VCaP (cell line): Measurements from ENCODE around the gene PTPRD.

Experiments
- H3K27ac ChIP-seq: fragments of 450-650 bp; 2 replicates; pipeline ENCODE4 v1.5.1; 2017
- TF ChIP-seq, protein P1 (sequence below): fragments of 450-650 bp; conservative IDR thresholded peaks from 2 replicates; pipeline ENCODE4 v1.5.1; 2017; ENCODE audit warnings: mild to moderate bottlenecking, moderate library complexity

Gene PTPRD

DNA sequence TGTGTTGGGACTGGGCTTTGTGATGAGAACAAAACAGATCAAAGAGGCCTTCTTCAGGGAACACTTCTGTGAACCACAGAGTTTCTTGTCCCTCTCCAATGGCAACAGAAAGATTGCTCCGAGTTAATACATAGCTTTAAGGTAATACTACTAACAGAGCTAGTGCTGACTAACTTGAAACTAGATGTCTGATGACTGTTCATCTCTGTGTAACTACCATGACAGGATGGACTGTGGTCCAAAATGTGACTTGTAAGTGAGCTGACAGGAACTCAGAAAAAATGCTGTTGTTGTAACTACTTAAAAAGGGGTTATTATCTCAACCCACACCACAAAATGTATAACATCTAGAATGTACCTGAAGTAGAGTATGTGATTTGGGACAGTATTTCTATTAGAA is 2183.0 kb downstream of the PTPRD start:
- no peak overlapping the region for H3K27ac ChIP-seq
- TF ChIP-seq, protein P1, sequence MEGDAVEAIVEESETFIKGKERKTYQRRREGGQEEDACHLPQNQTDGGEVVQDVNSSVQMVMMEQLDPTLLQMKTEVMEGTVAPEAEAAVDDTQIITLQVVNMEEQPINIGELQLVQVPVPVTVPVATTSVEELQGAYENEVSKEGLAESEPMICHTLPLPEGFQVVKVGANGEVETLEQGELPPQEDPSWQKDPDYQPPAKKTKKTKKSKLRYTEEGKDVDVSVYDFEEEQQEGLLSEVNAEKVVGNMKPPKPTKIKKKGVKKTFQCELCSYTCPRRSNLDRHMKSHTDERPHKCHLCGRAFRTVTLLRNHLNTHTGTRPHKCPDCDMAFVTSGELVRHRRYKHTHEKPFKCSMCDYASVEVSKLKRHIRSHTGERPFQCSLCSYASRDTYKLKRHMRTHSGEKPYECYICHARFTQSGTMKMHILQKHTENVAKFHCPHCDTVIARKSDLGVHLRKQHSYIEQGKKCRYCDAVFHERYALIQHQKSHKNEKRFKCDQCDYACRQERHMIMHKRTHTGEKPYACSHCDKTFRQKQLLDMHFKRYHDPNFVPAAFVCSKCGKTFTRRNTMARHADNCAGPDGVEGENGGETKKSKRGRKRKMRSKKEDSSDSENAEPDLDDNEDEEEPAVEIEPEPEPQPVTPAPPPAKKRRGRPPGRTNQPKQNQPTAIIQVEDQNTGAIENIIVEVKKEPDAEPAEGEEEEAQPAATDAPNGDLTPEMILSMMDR = no peak

DNA sequence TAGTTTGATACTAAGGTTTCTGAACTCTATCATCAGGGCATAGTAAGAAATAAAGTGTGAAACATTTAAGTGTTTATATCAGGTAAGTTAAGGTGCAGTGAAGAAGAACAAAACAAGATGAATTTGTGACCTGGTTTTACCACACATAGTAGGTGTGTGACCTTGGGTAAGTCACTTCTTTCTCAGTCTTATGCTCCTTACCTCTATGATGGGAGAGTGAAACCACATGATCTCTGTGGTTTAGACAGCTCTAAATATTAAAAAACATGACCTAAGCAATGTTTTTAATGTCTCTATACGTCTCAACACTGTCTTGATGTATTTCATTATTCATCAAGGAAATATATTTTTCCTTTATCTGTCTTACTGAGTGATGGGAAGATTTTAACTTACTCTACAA is 2183.6 kb downstream of the PTPRD start:
- TF ChIP-seq, protein P1 = no peak
- H3K27ac ChIP-seq = no peak overlapping the region

DNA sequence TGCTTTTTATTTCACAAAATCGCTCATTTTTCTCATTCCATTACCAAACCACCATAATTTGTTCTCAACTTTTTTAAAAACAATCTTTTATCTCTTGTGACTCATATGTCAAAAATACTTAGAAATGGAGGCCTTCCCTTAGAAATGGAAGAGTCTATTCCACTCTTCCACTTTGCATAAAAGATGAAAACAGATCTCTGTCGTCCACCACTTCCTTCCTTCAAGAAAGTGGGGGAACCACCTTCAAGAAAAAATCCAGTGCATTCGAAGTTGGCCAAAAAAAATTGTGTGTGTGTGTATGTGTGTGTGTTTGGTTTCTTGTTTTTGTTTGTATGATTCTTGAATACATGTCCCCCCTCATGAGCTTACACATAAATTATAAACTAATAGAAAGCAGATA is 2184.4 kb downstream of the PTPRD start:
- TF ChIP-seq, protein P1 = no peak
- H3K27ac ChIP-seq = no peak overlapping the region

DNA sequence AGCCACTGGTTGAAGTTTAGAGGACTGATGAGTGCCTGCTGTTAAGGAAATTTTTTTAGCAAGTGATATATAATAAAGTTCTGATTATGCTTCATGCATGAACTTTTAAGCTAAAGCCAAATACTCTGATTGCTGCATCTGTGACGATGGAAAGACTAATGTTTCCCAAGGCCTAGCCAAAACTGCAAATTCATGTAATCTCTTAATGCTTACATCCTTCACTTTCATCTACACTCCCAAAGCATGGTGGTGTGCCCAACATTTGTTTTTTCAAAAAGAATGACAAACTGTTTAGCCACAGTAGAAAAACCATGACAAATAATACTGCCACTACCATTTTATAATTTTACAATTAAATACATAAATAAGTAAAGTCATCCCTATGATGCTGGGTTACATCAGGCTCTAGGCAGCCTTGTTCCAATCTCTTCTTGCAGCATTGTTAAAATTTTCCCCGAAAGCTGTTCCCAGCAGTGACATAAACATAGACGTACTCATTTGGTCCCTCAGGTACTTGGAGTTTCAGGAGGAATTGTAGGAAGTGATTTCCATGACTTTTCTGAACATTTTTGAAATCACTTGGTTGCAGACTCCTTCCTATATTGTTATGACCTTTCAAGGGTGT is 2187.9 kb downstream of the PTPRD start:
- TF ChIP-seq, protein P1 = no peak
- H3K27ac ChIP-seq = no peak overlapping the region

DNA sequence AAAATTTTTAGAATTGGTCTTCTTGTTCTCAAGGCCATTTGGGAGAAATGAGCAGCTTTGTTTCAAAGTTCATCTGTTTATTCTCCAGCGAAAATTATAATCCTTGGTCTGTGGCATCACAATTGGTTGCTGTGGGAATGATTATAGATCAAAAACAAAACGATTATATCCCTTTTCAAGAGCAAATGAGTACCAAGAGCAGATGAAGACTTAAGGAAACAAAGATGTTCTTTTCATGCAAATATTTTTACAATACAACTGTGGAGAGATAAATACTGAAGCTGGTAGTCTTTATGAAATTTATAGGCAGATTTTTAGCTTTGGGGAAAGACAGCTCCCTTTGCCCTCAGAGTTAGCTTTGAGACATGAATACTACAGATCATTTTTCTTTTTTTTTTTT is 2192.4 kb downstream of the PTPRD start:
- TF ChIP-seq, protein P1 = no peak
- no peak overlapping the region for H3K27ac ChIP-seq

- TF ChIP-seq, protein P1 = no peak
- no peak overlapping the region for H3K27ac ChIP-seq
These were observed 2193.1 kb downstream of the PTPRD start for GRCh38 chr9:8419596-8420275.

- TF ChIP-seq, protein P1 = no peak
- no peak overlapping the region for H3K27ac ChIP-seq
These were observed 2195.5 kb downstream of the PTPRD start for GRCh38 chr9:8417341-8417740.
